Esophagus muscularis mucosa (tissue), 3 donors: Measurements from ENCODE around the gene CYP2J2.

Source experiments
- CTCF ChIP-seq, 3 experiments: fragments of 200-600 bp in 2 of 3; fragments of 450-650 bp in 1 of 3; sonication (generic) in 2 of 3; IDR thresholded peaks; one replicate each; pipeline ENCODE4 v1.5.1; 2017 to 2019; ENCODE audit warnings: antibody characterized with exemption in 3 of 3, mild to moderate bottlenecking in 2 of 3, moderate library complexity in 1 of 3
- POLR2A ChIP-seq: fragments of 450-650 bp; IDR thresholded peaks from one replicate; pipeline ENCODE4 v1.6.1; 2017; ENCODE audit warnings: antibody characterized with exemption, moderate library complexity, mild to moderate bottlenecking, low read depth
- POLR2AphosphoS5 ChIP-seq, 2 donors: sonication (generic); formaldehyde crosslinking; IDR thresholded peaks; one replicate each; pipeline ENCODE4 v1.6.1; 2017; ENCODE audit warnings: antibody characterized with exemption in 2 of 2

- TF ChIP-seq CTCF (IDR thresholded peaks at IDR 0.05) (no peak), POLR2A (no peak), POLR2AphosphoS5 (IDR thresholded peaks at IDR 0.05) (no peak)
These were observed 6.8 kb downstream of the CYP2J2 start for GRCh38 chr1:59919746-59920145.
